Activated CD8-positive, alpha-beta memory T cell treated with anti-CD3 and anti-CD28 coated beads for 48 hours (primary cell): ENCODE data around the gene C16orf78.

Experiments
- DNase-seq, 3 experiments: peaks; one replicate each; pipeline ENCODE4 v3.0.0-alpha.2; 2020; ENCODE audit warnings: low read depth in 2 of 3, low spot score in 2 of 3

C16orf78 gene

DNA sequence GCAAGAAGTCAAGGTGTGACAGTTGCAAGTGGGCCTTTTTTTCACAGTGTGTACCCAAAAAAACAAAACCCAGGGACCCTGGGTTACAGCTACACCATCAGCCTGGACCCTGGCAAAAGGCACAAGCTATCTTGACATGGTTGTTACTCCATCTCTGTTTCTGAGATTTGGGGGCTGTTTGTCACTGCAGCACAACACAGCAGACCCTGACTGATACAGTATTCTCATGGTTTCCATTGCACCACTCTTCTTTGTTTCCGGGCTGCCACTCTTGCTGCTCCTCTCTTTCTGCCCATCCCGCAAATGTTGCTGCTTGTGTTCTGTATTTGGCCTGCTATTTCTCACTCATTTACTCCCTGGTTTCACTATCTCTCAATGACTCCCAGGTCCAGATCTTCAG lies 55.2 kb downstream of the C16orf78 start:
- DNase-seq: no peak

GRCh38 chr16:49431040-49431439 lies 57.4 kb downstream of the C16orf78 start:
- DNase-seq: no peak

GRCh38 chr16:49431591-49432290 lies 58.1 kb downstream of the C16orf78 start:
- DNase-seq: no peak

DNA sequence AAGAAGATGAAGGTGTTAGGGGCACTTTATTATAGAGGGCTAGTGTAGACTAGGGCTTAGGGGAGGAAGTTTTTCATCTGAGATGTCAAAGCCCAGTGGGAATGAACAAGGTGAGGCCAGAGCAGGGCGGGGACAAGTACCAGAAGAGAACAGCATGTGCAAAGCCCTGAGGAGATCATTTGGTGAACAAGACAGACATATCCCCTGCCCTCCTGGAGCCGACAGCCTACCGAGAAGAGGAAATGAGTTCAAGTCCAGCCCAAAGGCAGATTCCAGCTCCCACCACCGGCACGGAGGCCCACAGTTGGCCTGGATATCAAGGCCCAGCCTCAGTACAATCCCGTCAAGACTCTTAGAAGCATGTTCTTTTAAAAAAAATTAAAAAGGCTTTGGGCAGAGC lies 61.1 kb downstream of the C16orf78 start:
- DNase-seq: no peak

DNA sequence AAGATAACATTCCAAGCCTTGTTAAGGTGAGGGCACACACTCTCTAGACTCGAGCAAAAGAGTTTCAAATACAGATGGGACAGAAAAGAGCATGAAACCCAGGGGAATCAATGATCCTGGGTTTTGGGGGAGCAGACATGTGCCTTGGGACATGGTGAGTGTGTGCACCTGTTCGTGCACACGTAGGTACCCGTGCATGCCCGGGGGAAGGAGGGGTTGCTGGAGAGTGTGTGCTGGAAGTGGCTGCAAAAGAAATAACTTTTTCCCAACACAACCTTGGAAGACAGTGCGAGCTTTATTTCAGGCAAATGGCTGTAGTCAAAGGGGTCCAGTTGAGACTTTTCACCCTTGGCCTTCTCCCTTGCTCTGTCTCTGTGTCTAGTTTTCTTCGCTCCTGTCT lies 62.6 kb downstream of the C16orf78 start:
- no peak for DNase-seq

DNA sequence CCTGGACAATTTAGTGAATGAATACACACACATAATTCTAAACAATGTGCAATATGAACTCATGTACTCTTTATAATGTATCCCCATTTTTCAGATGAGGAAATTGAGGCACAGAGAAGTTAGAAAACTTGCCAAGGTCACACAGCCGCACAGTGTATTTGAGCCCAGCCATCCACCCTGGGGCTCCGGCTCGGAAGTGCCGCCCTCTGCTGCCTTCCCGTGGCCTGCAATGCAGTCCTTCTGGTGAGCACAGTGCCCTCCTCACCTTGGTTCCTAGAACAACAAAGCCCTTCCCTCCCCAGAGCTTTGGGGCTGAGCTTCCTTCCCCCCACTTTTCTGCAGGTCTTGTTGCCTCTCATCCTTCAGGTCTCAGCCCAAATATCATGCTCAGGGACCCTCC lies 63.7 kb downstream of the C16orf78 start:
- no peak for DNase-seq

GRCh38 chr16:49439050-49439449 lies 65.4 kb downstream of the C16orf78 start:
- DNase-seq: no peak

DNA sequence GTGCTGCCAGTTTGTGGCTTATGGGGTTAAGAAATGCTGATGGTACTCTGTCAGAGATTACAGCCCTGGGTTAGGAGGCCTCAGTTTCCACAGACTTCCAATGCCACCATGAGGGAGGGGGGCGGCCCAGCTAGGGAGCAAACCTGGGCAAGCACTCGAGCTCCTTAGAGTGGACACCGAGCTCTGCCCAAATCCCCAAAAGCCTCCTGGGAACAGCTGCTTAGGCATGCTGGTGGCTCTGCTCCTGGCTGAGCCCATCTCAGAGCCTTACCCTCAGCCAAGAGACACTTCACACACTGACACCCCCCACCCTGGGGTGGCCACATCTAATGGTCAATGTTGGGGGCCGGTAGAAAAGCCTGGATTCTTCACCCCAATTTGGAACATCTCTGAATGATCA lies 66.1 kb downstream of the C16orf78 start:
- no peak for DNase-seq

DNA sequence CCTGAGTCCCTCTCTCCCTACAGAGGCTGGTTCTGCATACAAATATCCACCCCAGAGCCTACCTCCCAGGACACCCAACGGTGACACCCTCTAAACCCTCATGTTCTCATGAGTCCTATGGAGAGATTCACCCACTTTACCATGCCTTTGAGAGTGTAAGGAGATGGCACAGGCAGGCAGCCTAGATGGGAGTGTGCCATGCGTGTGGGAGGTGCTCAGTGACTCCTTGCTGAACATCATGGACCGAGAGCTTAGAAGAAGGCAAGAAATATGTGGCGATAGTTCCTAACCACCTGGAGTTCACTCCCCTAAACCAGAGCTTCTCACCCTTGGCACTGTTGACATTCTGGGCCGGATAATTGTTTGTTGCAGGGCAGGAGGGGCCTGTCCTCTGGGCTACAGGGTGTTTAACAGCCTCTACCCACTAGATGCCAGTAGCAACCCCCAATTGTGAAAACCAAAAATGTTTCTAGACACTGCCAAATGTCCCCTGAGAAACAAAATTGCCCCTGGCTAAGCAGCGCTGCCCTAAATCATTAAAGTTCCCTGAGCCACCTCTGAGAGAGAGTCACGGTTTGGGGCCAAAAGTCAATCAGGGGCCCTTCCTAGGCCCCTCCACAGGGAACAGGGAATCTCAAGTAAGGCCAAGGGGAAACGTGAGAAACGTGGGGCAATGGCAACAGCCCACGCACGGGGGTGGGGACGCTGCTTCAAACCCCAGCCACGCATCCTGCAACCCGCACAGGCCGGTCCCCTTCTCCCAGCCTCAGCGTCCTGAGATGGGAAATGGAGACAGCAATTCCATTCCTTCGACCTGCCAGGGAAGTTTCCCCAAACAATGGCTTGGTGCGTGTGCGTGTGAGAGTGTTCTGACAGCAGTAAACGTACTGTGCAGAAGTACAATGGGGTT lies 66.8 kb downstream of the C16orf78 start:
- DNase-seq: no peak

GRCh38 chr16:49441366-49441780 lies 67.8 kb downstream of the C16orf78 start:
- peak; percentile 19 to 29 (median 25) for DNase-seq

DNA sequence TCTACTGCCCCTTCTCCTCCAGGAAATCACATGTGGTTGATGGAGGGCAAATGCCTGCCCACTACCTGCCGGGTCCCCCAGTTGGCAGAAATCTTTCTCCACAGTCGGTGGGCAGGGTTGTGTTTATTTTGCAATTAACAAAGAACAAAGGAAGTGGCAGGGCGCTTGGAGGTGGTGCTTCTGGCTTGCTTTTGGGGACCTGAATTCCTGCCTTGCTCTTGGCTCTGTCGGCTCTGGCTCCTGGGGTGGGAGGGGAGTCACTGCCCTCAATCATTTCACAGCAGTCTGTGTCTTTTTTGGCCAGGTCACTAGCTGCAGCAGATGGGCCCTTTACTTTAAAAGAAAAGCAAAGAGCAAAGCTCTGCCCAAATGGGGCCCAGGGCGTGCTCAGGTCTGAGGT lies 69.2 kb downstream of the C16orf78 start:
- DNase-seq: no peak

DNA sequence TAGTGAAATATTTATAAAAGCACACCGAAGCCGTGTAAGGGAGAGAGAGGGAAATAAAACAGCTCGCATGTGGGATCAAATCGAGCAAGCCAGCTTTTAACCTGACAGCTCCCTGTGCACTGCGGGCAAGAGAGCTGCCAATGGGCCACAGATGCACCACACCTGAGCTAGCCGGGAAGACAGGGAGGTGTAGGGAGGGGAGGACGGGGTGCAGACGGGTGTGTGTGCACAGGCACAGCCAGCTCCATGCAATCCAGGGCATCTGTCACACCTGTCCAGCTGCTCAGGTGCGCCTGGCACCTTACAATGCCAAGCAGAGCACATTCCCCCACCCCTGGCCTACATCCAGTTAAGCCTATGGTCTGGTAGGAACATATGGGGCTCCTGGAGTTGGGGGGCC lies 70.0 kb downstream of the C16orf78 start:
- no peak for DNase-seq

GRCh38 chr16:49446805-49447204 lies 73.2 kb downstream of the C16orf78 start:
- no peak for DNase-seq
